IMR-90 (cell line): ENCODE results near the gene LYPD6B. TPM values are rescaled to one million over a fixed set of nuclear protein-coding genes. Genes with fewer than 3 reads are reported as not detected.

ENCODE experiments used
- ATAC-seq: fragments of 200-7000 bp; cut with Tn5 transposase; 2 replicates; pipeline ENCODE4 v1.9.1; 2020; ENCODE audit warnings: low read depth, mild to moderate bottlenecking, moderate library complexity
- BruUV-seq: library from RNA; stranded (reverse); fragments of 400-500 nt; replicated peaks from 2 replicates; lab custom pipeline; 2021; lab: Mats Ljungman, UMichigan
- CTCF ChIA-PET: fragments of 300-600 bp; formaldehyde crosslinking; extraction: SDS; loops from one replicate; lab custom pipeline; 2021; ENCODE audit warnings: antibody characterized with exemption; lab: Yijun Ruan, JAX
- POLR2A ChIA-PET: fragments of 300-600 bp; sonication (Branson Sonifier 250); formaldehyde crosslinking; loops from one replicate; lab custom pipeline; 2022; ENCODE audit warnings: antibody characterized with exemption; ENCODE audit not compliant: unreplicated experiment; lab: Charles Lee
- DNase-seq: peaks from one replicate; pipeline ENCODE4 v3.0.0; 2013
- H2AFZ ChIP-seq: replicated peaks from 2 replicates; pipeline ENCODE3; 2013; ENCODE audit warnings: low read length, mild to moderate bottlenecking; ENCODE audit not compliant: poor library complexity
- H2AK5ac ChIP-seq: 2 replicates; pipeline ENCODE4 v1.6.1; 2013; ENCODE audit warnings: low read depth, low read length, inconsistent platforms
- H2AK9ac ChIP-seq: replicated peaks from 2 replicates; pipeline ENCODE3; 2013; ENCODE audit warnings: mild to moderate bottlenecking, low read depth, low read length, moderate library complexity; ENCODE audit not compliant: poor library complexity
- H2BK120ac ChIP-seq: 2 replicates; pipeline ENCODE4 v1.6.1; 2013; ENCODE audit warnings: low read depth, low read length, inconsistent platforms
- H2BK15ac ChIP-seq: 3 replicates; pipeline ENCODE4 v1.6.1; 2013; ENCODE audit warnings: low read depth, low read length, inconsistent platforms
- H2BK20ac ChIP-seq: 2 replicates; pipeline ENCODE4 v1.6.1; 2013; ENCODE audit warnings: low read depth, mild to moderate bottlenecking, inconsistent platforms, low read length, moderate library complexity
- H2BK5ac ChIP-seq: 2 replicates; pipeline ENCODE4 v1.6.1; 2013; ENCODE audit warnings: mild to moderate bottlenecking, low read depth, low read length, inconsistent platforms; ENCODE audit not compliant: poor library complexity, severe bottlenecking
- H3K14ac ChIP-seq: replicated peaks from 2 replicates; pipeline ENCODE4 v1.6.1; 2013; ENCODE audit warnings: low read depth, low read length, inconsistent platforms
- H3K18ac ChIP-seq: 2 replicates; pipeline ENCODE4 v1.6.1; 2013; ENCODE audit warnings: low read depth, low read length, control low read depth
- H3K23ac ChIP-seq: 2 replicates; pipeline ENCODE4 v1.6.1; 2013; ENCODE audit warnings: low read depth, low read length, inconsistent platforms
- H3K27ac ChIP-seq: 2 replicates; pipeline ENCODE4 v1.5.1; 2013; ENCODE audit warnings: mild to moderate bottlenecking, control low read depth, low read length; ENCODE audit not compliant: insufficient read depth
- H3K27me3 ChIP-seq: 2 replicates; pipeline ENCODE4 v1.6.1; 2013; ENCODE audit warnings: low read length; ENCODE audit not compliant: control insufficient read depth, insufficient read depth
- H3K36me3 ChIP-seq: 2 replicates; pipeline ENCODE4 v1.6.1; 2013; ENCODE audit warnings: low read length, mixed read lengths; ENCODE audit not compliant: control insufficient read depth, insufficient read depth
- H3K4ac ChIP-seq: 2 replicates; pipeline ENCODE4 v1.6.1; 2013; ENCODE audit warnings: low read depth, low read length, inconsistent platforms
- H3K4me1 ChIP-seq: 2 replicates; pipeline ENCODE4 v1.6.1; 2013; ENCODE audit warnings: low read length, mixed read lengths; ENCODE audit not compliant: control insufficient read depth, insufficient read depth
- H3K4me2 ChIP-seq: 2 replicates; pipeline ENCODE4 v1.6.1; 2013; ENCODE audit warnings: low read depth, mild to moderate bottlenecking, control low read depth, low read length, moderate library complexity
- H3K4me3 ChIP-seq: 2 replicates; pipeline ENCODE4 v1.5.1; 2013; ENCODE audit warnings: low read depth, mild to moderate bottlenecking, control low read depth, low read length, moderate library complexity; ENCODE audit not compliant: insufficient read depth
- H3K56ac ChIP-seq: 2 replicates; pipeline ENCODE4 v1.6.1; 2013; ENCODE audit warnings: low read length, inconsistent platforms; ENCODE audit not compliant: insufficient read depth; ENCODE audit errors: extremely low read depth
- H3K79me1 ChIP-seq, 2 experiments: 2 replicates each; pipeline ENCODE4 v1.6.1; 2013; ENCODE audit warnings: low read length in 2 of 2, inconsistent platforms in 1 of 2, low read depth in 1 of 2
- H3K9ac ChIP-seq: 2 replicates; pipeline ENCODE4 v1.6.1; 2013; ENCODE audit warnings: low read depth, low read length, control low read depth
- H3K9me1 ChIP-seq: 2 replicates; pipeline ENCODE4 v1.6.1; 2013; ENCODE audit warnings: low read length, inconsistent platforms; ENCODE audit not compliant: insufficient read depth
- H3K9me3 ChIP-seq: 2 replicates; pipeline ENCODE4 v1.6.1; 2013; ENCODE audit warnings: low read length; ENCODE audit not compliant: control insufficient read depth, insufficient read depth
- H4K20me1 ChIP-seq: 2 replicates; pipeline ENCODE4 v1.6.1; 2013; ENCODE audit warnings: low read length, inconsistent platforms; ENCODE audit not compliant: insufficient read depth
- H4K5ac ChIP-seq: 2 replicates; pipeline ENCODE4 v1.6.1; 2013; ENCODE audit warnings: mild to moderate bottlenecking, low read depth, low read length, control low read depth
- H4K8ac ChIP-seq, 2 experiments: 2 replicates each; pipeline ENCODE4 v1.6.1; 2013; ENCODE audit warnings: low read depth in 2 of 2, low read length in 2 of 2, control low read depth in 1 of 2, inconsistent platforms in 1 of 2
- H4K91ac ChIP-seq: 2 replicates; pipeline ENCODE4 v1.6.1; 2013; ENCODE audit warnings: low read depth, low read length, inconsistent platforms; ENCODE audit not compliant: insufficient read depth
- CEBPB ChIP-seq: IDR thresholded peaks from 2 replicates; pipeline ENCODE4 v1.6.1; 2012; ENCODE audit warnings: low read depth, low read length, improper control_type of control experiment
- CHD1 ChIP-seq: IDR thresholded peaks from 2 replicates; pipeline ENCODE4 v1.6.1; 2012; ENCODE audit warnings: low read depth, low read length, improper control_type of control experiment
- NFE2L2 ChIP-seq: fragments of 150-350 bp; IDR thresholded peaks from 2 replicates; pipeline ENCODE4 v1.6.1; 2016; ENCODE audit warnings: low read depth, mild to moderate bottlenecking, low read length
- WGBS, 2 experiments: methylation state at CpG; one replicate each; pipeline versions ENCODE4 v1.1.5 to v1.1.7; 2013; ENCODE audit warnings: missing lambda C conversion rate in 2 of 2; ENCODE audit not compliant: insufficient read length in 1 of 2; ENCODE audit errors: extremely low coverage in 2 of 2; 5-methylcytosine and 5-hydroxymethylcytosine counted together
- dilution Hi-C: fragments of 300-500 bp; cut with HindIII; formaldehyde crosslinking; loops from one replicate; pipeline ENCODE4 v1.14.3; 2018; ENCODE audit warnings: low sequenced_read_pairs; ENCODE audit not compliant: unreplicated experiment
- in situ Hi-C: fragments of 300-500 bp; cut with MboI; formaldehyde crosslinking; loops from 3 replicates; pipeline ENCODE4 v1.14.3; 2019; ENCODE audit warnings: low sequenced_read_pairs, inconsistent platforms, mixed read lengths
- intact Hi-C: fragments of 100-400 bp; cut with micrococcal nuclease; formaldehyde crosslinking; loops from 2 replicates; pipeline ENCODE4 v1.10.0; 2022
- polyA plus RNA-seq, 3 experiments: library from polyadenylated mRNA; depleted of rRNA; stranded (reverse); fragments of >200 nt; gene quantifications; 2 replicates each; pipeline ENCODE4 v1.2.3, GENCODE V29; 2012; ENCODE audit warnings: low replicate concordance in 1 of 3
- total RNA-seq: library from RNA; depleted of rRNA; stranded (reverse); fragments of >200 nt; gene quantifications from 2 replicates; pipeline ENCODE4 v1.2.3, GENCODE V29; 2012

The LYPD6B gene
- total and polyA plus RNA-seq, 2 of the 4 experiments (the other 2 are of a cell fraction), result 0.05 TPM; not detected in 1

GRCh38 chr2:149075105-149075504 lies 36.6 kb downstream of the LYPD6B start:
- Histone ChIP-seq H3K4me1 (peaks cover 3% of the 10 kb centered on the region), H3K9ac (no peak overlapping the region), H3K27ac (no peak overlapping the region), H3K23ac (no peak overlapping the region), H2BK120ac (no peak overlapping the region), H2AK9ac (no peak overlapping the region), H2AFZ (no peak overlapping the region), H2BK5ac (no peak overlapping the region), H3K56ac (no peak overlapping the region), H2BK20ac (no peak overlapping the region), H4K8ac (no peak overlapping the region), H3K36me3 (no peaks in the 10 kb centered on the region), H3K14ac (no peak overlapping the region), H3K79me1 (no peaks in the 10 kb centered on the region), H4K5ac (no peak overlapping the region), H3K4me3 (no peak overlapping the region), H3K4me2 (no peak overlapping the region), H3K9me3 (no peaks in the 10 kb centered on the region), H2BK15ac (no peak overlapping the region), H3K4ac (no peak overlapping the region), H3K9me1 (no peaks in the 10 kb centered on the region), H2AK5ac (no peak overlapping the region), H4K91ac (no peak overlapping the region), H3K18ac (no peak overlapping the region), H4K20me1 (no peaks in the 10 kb centered on the region), H3K27me3 (no peaks in the 10 kb centered on the region)
- no TSS peak for BruUV-seq
- in situ Hi-C loops (no loop called here), dilution Hi-C loops (no loop called here), intact Hi-C loops (no loop called here)
- ChIA-PET CTCF (no interaction called here), POLR2A (no interaction called here)
- TF ChIP-seq NFE2L2 (no peak), CHD1 (no peak), CEBPB (no peak)
- DNase-seq (no peak), ATAC-seq (no peak)
- no CpG with 5 or more reads among the region's 2 CpGs for whole genome bisulfite sequencing, 2 experiments
